OCI-LY1 (cell line): ENCODE results near the gene FLAD1.

Source experiments
- H2AFZ ChIP-seq: fragments of 200-600 bp; sonication (generic), shearing (Covaris generic); 2 replicates; pipeline ENCODE4 v1.6.0; 2014; ENCODE audit warnings: antibody characterized with exemption, mild to moderate bottlenecking, low read length
- H3F3A ChIP-seq: fragments of 200-600 bp; sonication (generic), shearing (Covaris generic); 2 replicates; pipeline ENCODE4 v1.6.0; 2014; ENCODE audit warnings: mild to moderate bottlenecking, antibody characterized with exemption, low read length, moderate library complexity; ENCODE audit not compliant: insufficient read depth
- H3K27ac ChIP-seq: fragments of 200-600 bp; sonication (generic); 2 replicates; pipeline ENCODE4 v1.5.1; 2014; ENCODE audit warnings: low read length, mixed run types, mild to moderate bottlenecking, low read depth; ENCODE audit not compliant: poor library complexity, severe bottlenecking
- H3K27me3 ChIP-seq: fragments of 200-600 bp; sonication (generic); 2 replicates; pipeline ENCODE4 v1.6.0; 2014; ENCODE audit warnings: antibody characterized with exemption, mild to moderate bottlenecking, low read length, moderate library complexity; ENCODE audit not compliant: insufficient read depth
- H3K36me3 ChIP-seq: fragments of 200-600 bp; sonication (generic); 2 replicates; pipeline ENCODE4 v1.6.1; 2014; ENCODE audit warnings: mild to moderate bottlenecking, antibody characterized with exemption, low read length, moderate library complexity, mixed read lengths; ENCODE audit not compliant: insufficient read depth
- H3K4me1 ChIP-seq: fragments of 200-600 bp; sonication (generic); 2 replicates; pipeline ENCODE4 v1.5.1; 2014; ENCODE audit warnings: mild to moderate bottlenecking, low read length, moderate library complexity; ENCODE audit not compliant: insufficient read depth, severe bottlenecking
- H3K4me2 ChIP-seq: fragments of 200-600 bp; sonication (generic), shearing (Covaris generic); 2 replicates; pipeline ENCODE4 v1.6.1; 2014; ENCODE audit warnings: low read length
- H3K4me3 ChIP-seq: fragments of 200-600 bp; sonication (generic); 2 replicates; pipeline ENCODE4 v1.5.1; 2014; ENCODE audit warnings: low read length, low read depth, mild to moderate bottlenecking, mixed read lengths; ENCODE audit not compliant: poor library complexity, severe bottlenecking
- H3K79me2 ChIP-seq: fragments of 200-600 bp; shearing (Covaris generic); 2 replicates; pipeline ENCODE4 v1.6.1; 2016; ENCODE audit warnings: mixed run types, low read length, mixed read lengths; ENCODE audit not compliant: insufficient read depth
- H3K9ac ChIP-seq: fragments of 200-600 bp; sonication (generic), shearing (Covaris generic); 2 replicates; pipeline ENCODE4 v1.6.1; 2014; ENCODE audit warnings: mild to moderate bottlenecking, low read length, mixed read lengths
- H3K9me2 ChIP-seq: fragments of 200-600 bp; sonication (generic), shearing (Covaris generic); 2 replicates; pipeline ENCODE4 v1.6.1; 2014; ENCODE audit warnings: low read depth, mild to moderate bottlenecking, low read length, mixed read lengths
- H3K9me3 ChIP-seq: fragments of 200-600 bp; shearing (Covaris generic); 2 replicates; pipeline ENCODE4 v1.6.1; 2014; ENCODE audit warnings: low read length, mixed read lengths
- H4K20me1 ChIP-seq: fragments of 200-600 bp; sonication (generic), shearing (Covaris generic); 2 replicates; pipeline ENCODE4 v1.6.0; 2016; ENCODE audit warnings: mild to moderate bottlenecking, low read length; ENCODE audit not compliant: insufficient read depth
- CTCF ChIP-seq: fragments of 200-600 bp; sonication (generic), shearing (Covaris generic); IDR thresholded peaks from 2 replicates; pipeline ENCODE4 v1.5.1; 2017; ENCODE audit warnings: mild to moderate bottlenecking, antibody characterized with exemption, low read length, moderate library complexity, mixed read lengths
- EZH2 ChIP-seq: fragments of 200-600 bp; sonication (generic), shearing (Covaris generic); IDR thresholded peaks from 2 replicates; pipeline ENCODE4 v1.8.0; 2017; ENCODE audit warnings: borderline replicate concordance, mixed run types, mild to moderate bottlenecking, antibody characterized with exemption, low read length, moderate library complexity, mixed read lengths

Gene FLAD1

DNA sequence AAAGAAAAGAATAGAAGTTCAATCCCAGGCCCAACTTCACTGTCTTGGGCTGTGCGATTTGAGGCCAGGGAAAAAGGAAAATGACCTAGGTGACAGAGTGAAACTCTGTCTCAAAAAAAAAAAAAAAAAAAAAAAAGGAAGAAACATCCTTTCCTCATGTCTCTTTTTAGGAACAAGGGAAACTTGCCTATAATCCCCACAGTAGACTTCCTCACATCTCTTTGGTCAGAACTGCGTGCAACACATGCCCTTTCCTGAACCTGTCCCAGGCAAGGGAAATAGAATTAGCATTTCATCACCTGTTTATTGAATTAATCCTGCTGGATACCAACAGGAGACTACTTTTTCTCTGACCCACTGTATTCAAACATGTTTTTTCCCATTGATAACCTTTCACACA lies 52.8 kb downstream of the FLAD1 start:
- Histone ChIP-seq H3K4me2 (no peak overlapping the region), H3K9me2 (no peaks in the 10 kb centered on the region), H3K36me3 (no peaks in the 10 kb centered on the region), H3K79me2 (no peaks in the 10 kb centered on the region), H3K27ac (no peak overlapping the region), H3K9ac (no peak overlapping the region), H3K4me3 (no peak overlapping the region), H3K27me3 (peaks cover 11% of the 10 kb centered on the region), H2AFZ (no peak overlapping the region), H4K20me1 (no peaks in the 10 kb centered on the region), H3K4me1 (no peaks in the 10 kb centered on the region), H3F3A (no peaks in the 10 kb centered on the region), H3K9me3 (no peaks in the 10 kb centered on the region)
- TF ChIP-seq CTCF, result no peak
- TF ChIP-seq EZH2, result no peak

DNA sequence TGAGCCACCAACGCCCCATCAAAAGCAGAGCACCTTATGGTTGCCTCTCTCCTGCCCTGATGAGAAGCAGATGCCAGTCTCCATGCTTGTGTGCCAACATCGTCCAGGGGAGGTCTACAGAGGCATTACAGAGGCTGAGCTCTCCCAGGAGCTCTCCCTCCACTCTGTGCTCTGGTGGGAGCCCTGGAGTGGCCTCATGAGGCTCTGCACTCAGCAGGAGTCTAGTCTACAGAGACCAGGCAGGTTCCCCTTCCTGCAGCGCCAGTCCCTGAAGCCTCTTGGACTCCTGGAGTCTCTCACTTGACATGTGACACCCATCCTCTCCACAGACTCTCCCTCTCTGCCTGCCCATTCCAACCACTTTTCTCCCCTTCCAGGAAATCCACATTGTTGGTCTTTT lies 53.9 kb downstream of the FLAD1 start:
- Histone ChIP-seq H3K27me3 (peaks cover 11% of the 10 kb centered on the region), H3K9me2 (no peaks in the 10 kb centered on the region), H3K27ac (no peak overlapping the region), H4K20me1 (no peaks in the 10 kb centered on the region), H3K9me3 (no peaks in the 10 kb centered on the region), H3K4me1 (no peaks in the 10 kb centered on the region), H3K4me3 (no peak overlapping the region), H3K36me3 (no peaks in the 10 kb centered on the region), H3F3A (no peaks in the 10 kb centered on the region), H3K9ac (no peak overlapping the region), H3K4me2 (no peak overlapping the region), H3K79me2 (no peaks in the 10 kb centered on the region), H2AFZ (no peak overlapping the region)
- no peak for TF ChIP-seq CTCF
- TF ChIP-seq EZH2, result no peak

DNA sequence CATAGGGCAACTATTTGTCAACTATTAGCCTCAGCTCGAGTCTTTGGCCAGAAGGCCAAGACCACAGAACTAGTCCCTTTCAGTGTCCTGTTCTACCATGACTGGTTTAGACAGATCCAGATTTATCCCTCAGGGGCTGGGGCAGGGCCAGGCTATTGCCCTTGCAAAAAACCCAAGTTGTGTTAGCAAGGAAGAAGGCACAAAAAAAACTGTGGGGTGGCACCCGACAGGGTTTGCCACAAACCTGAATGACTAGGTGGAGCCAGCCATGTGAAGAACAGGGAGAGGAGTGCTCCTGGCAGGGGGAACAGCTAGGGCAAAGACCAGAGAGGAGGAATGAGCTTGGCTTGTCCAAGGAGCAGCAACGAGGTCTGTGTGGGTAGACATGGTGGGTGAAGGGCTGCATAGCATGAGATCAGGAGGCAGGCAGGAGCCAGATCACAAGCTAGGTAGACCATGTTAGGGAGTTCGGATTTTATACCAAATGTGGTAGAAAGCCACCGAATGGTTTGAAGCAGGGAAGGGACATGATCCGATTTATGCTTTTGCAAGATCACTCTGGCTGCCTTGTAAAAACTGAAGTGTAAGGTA lies 54.8 kb downstream of the FLAD1 start:
- TF ChIP-seq EZH2 (no peak), CTCF (no peak)
- no peak overlapping the region for H3K4me3 ChIP-seq
- H3K4me2 ChIP-seq, result no peak overlapping the region
- H3K36me3 ChIP-seq, result no peaks in the 10 kb centered on the region
- no peak overlapping the region for H3K27ac ChIP-seq
- no peak overlapping the region for H2AFZ ChIP-seq
- no peaks in the 10 kb centered on the region for H3K9me2 ChIP-seq
- no peak overlapping the region for H3K9ac ChIP-seq
- H4K20me1 ChIP-seq, result no peaks in the 10 kb centered on the region
- no peaks in the 10 kb centered on the region for H3F3A ChIP-seq
- no peaks in the 10 kb centered on the region for H3K4me1 ChIP-seq
- no peaks in the 10 kb centered on the region for H3K9me3 ChIP-seq
- H3K27me3 ChIP-seq, result peaks cover 11% of the 10 kb centered on the region
- H3K79me2 ChIP-seq, result no peaks in the 10 kb centered on the region
